SK-N-SH treated with all-trans-retinoic acid at 6 μM for 48 hours (cell line): ENCODE data around the gene CPHXL2.
A peak's percentile ranks its signal among the peaks of the same experiment; 100 is the strongest.

Source experiments
- ATAC-seq: fragments of 200-7000 bp; cut with Tn5 transposase; 3 replicates; pipeline ENCODE4 v1.9.1; 2020; ENCODE audit warnings: mild to moderate bottlenecking, moderate library complexity
- ARNTL ChIP-seq: fragments of 450-650 bp; formaldehyde crosslinking; IDR thresholded peaks from 2 replicates; pipeline ENCODE4 v1.5.0; 2020; ENCODE audit warnings: low read depth, mild to moderate bottlenecking, moderate library complexity, borderline replicate concordance
- CSDC2 ChIP-seq: fragments of 250-450 bp; sonication (Bioruptor Pico); IDR thresholded peaks from 2 replicates; pipeline ENCODE4 v1.5.0; 2020; ENCODE audit warnings: mild to moderate bottlenecking, moderate library complexity
- ESRRG ChIP-seq: fragments of 250-450 bp; sonication (Bioruptor Pico); IDR thresholded peaks from 2 replicates; pipeline ENCODE4 v1.6.1; 2021; ENCODE audit warnings: mild to moderate bottlenecking
- GLIS3 ChIP-seq: fragments of 250-450 bp; sonication (Bioruptor Pico); IDR thresholded peaks from 2 replicates; pipeline ENCODE4 v1.5.0; 2020; ENCODE audit warnings: mild to moderate bottlenecking, moderate library complexity
- ISL1 ChIP-seq: fragments of 250-450 bp; sonication (Bioruptor Pico); IDR thresholded peaks from 2 replicates; pipeline ENCODE4 v2.1.2; 2022; ENCODE audit warnings: mild to moderate bottlenecking, moderate library complexity
- OSR1 ChIP-seq: fragments of 250-450 bp; sonication (Bioruptor Pico); IDR thresholded peaks from 2 replicates; pipeline ENCODE4 v1.8.0; 2022; ENCODE audit warnings: moderate library complexity, mild to moderate bottlenecking, inconsistent platforms
- PPARA ChIP-seq: fragments of 250-450 bp; sonication (Bioruptor Pico); IDR thresholded peaks from 2 replicates; pipeline ENCODE4 v1.5.0; 2020; ENCODE audit warnings: mild to moderate bottlenecking, borderline replicate concordance
- SNAI2 ChIP-seq: fragments of 250-450 bp; sonication (Bioruptor Pico); IDR thresholded peaks from 2 replicates; pipeline ENCODE4 v1.5.0; 2020; ENCODE audit warnings: mild to moderate bottlenecking, moderate library complexity
- TCF4 ChIP-seq: fragments of 250-450 bp; sonication (Bioruptor Pico); IDR thresholded peaks from 2 replicates; pipeline ENCODE4 v1.8.0; 2021; ENCODE audit warnings: mild to moderate bottlenecking, moderate library complexity, borderline replicate concordance
- TOX ChIP-seq: fragments of 250-450 bp; sonication (Bioruptor Pico); IDR thresholded peaks from 2 replicates; pipeline ENCODE4 v1.8.0; 2021; ENCODE audit warnings: mild to moderate bottlenecking, moderate library complexity, borderline replicate concordance
- ZFP3 ChIP-seq: fragments of 250-450 bp; sonication (Bioruptor Pico); IDR thresholded peaks from 2 replicates; pipeline ENCODE4 v1.5.0; 2020; ENCODE audit warnings: mild to moderate bottlenecking, moderate library complexity
- ZFP30 ChIP-seq: fragments of 450-650 bp; formaldehyde crosslinking; IDR thresholded peaks from 2 replicates; pipeline ENCODE4 v1.5.0; 2022; ENCODE audit warnings: mild to moderate bottlenecking, moderate library complexity
- ZNF70 ChIP-seq: fragments of 450-650 bp; formaldehyde crosslinking; IDR thresholded peaks from 2 replicates; pipeline ENCODE4 v1.5.0; 2020; ENCODE audit warnings: mild to moderate bottlenecking, moderate library complexity
- ZNF8 ChIP-seq: fragments of 450-650 bp; formaldehyde crosslinking; IDR thresholded peaks from 2 replicates; pipeline ENCODE4 v1.5.0; 2020; ENCODE audit warnings: mild to moderate bottlenecking, moderate library complexity
- TF ChIP-seq, protein P1 (sequence below): fragments of 250-450 bp; sonication (Bioruptor Pico); IDR thresholded peaks from 2 replicates; pipeline ENCODE4 v1.5.0; 2020; ENCODE audit warnings: mild to moderate bottlenecking, moderate library complexity
- TF ChIP-seq, protein P2 (sequence below): fragments of 250-450 bp; sonication (Bioruptor Pico); IDR thresholded peaks from 2 replicates; pipeline ENCODE4 v1.8.0; 2020; ENCODE audit warnings: mild to moderate bottlenecking, moderate library complexity, borderline replicate concordance
- TF ChIP-seq, protein P3 (sequence below): fragments of 250-450 bp; sonication (Bioruptor Pico); IDR thresholded peaks from 2 replicates; pipeline ENCODE4 v1.5.1; 2020; ENCODE audit warnings: low read depth, mild to moderate bottlenecking, moderate library complexity
- TF ChIP-seq, protein P4 (sequence below): fragments of 250-450 bp; sonication (Bioruptor Pico); IDR thresholded peaks from 2 replicates; pipeline ENCODE4 v1.5.1; 2021; ENCODE audit warnings: mild to moderate bottlenecking, moderate library complexity

CPHXL2 gene

DNA sequence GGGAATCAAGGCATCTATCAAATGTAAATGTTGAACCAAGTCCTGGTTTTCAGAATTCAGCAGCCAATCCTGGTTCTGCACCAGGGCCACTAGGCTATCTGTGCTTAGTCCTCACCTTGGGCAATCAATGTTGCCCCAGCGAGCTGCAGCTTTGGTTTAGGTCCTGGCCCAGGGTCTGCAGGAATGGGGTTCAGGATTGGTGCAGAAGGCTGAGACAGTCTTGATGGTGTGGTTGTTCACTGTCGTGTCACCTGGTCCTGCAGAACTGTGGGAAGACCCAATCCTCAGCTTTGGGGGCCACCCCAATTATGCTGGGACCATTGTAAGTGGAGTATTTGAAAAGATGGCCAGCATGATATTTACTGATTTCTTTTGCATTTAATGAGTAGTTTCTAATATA, 18.6 kb downstream of the CPHXL2 start (continued):
- TF ChIP-seq, protein P1, sequence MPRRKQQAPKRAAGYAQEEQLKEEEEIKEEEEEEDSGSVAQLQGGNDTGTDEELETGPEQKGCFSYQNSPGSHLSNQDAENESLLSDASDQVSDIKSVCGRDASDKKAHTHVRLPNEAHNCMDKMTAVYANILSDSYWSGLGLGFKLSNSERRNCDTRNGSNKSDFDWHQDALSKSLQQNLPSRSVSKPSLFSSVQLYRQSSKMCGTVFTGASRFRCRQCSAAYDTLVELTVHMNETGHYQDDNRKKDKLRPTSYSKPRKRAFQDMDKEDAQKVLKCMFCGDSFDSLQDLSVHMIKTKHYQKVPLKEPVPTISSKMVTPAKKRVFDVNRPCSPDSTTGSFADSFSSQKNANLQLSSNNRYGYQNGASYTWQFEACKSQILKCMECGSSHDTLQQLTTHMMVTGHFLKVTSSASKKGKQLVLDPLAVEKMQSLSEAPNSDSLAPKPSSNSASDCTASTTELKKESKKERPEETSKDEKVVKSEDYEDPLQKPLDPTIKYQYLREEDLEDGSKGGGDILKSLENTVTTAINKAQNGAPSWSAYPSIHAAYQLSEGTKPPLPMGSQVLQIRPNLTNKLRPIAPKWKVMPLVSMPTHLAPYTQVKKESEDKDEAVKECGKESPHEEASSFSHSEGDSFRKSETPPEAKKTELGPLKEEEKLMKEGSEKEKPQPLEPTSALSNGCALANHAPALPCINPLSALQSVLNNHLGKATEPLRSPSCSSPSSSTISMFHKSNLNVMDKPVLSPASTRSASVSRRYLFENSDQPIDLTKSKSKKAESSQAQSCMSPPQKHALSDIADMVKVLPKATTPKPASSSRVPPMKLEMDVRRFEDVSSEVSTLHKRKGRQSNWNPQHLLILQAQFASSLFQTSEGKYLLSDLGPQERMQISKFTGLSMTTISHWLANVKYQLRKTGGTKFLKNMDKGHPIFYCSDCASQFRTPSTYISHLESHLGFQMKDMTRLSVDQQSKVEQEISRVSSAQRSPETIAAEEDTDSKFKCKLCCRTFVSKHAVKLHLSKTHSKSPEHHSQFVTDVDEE (CRISPR knock-in tag) = no peak
- TF ChIP-seq TOX (CRISPR knock-in tag) (no peak), TCF4 (no peak), ZNF70 (no peak)

DNA sequence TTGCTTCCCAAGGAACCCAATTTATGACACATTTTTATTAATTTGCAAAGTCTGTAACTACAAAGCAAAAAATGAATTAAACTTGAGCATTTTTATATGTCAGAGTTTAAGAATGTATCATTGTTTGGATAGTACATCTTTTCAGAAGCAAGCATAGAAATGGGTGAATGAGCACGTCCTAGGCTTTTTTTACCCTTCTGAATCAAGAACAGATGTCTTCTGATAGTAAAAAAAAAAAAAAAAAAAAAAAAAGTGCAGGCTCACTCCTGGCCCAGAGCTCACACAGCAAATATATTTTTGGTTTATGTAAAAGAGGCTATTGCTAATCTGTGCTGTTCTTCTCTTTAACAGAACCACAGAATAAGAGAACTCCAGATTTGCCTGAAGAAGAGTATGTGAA, 22.9 kb downstream of the CPHXL2 start:
- TF ChIP-seq GLIS3 = no peak
- no peak for TF ChIP-seq ARNTL (CRISPR knock-in tag)
- TF ChIP-seq ZFP3 (CRISPR knock-in tag) = no peak
- TF ChIP-seq, protein P2, sequence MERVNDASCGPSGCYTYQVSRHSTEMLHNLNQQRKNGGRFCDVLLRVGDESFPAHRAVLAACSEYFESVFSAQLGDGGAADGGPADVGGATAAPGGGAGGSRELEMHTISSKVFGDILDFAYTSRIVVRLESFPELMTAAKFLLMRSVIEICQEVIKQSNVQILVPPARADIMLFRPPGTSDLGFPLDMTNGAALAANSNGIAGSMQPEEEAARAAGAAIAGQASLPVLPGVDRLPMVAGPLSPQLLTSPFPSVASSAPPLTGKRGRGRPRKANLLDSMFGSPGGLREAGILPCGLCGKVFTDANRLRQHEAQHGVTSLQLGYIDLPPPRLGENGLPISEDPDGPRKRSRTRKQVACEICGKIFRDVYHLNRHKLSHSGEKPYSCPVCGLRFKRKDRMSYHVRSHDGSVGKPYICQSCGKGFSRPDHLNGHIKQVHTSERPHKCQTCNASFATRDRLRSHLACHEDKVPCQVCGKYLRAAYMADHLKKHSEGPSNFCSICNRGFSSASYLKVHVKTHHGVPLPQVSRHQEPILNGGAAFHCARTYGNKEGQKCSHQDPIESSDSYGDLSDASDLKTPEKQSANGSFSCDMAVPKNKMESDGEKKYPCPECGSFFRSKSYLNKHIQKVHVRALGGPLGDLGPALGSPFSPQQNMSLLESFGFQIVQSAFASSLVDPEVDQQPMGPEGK (CRISPR knock-in tag) = no peak
- no peak for TF ChIP-seq TCF4
- ATAC-seq = peak; percentile 75

DNA sequence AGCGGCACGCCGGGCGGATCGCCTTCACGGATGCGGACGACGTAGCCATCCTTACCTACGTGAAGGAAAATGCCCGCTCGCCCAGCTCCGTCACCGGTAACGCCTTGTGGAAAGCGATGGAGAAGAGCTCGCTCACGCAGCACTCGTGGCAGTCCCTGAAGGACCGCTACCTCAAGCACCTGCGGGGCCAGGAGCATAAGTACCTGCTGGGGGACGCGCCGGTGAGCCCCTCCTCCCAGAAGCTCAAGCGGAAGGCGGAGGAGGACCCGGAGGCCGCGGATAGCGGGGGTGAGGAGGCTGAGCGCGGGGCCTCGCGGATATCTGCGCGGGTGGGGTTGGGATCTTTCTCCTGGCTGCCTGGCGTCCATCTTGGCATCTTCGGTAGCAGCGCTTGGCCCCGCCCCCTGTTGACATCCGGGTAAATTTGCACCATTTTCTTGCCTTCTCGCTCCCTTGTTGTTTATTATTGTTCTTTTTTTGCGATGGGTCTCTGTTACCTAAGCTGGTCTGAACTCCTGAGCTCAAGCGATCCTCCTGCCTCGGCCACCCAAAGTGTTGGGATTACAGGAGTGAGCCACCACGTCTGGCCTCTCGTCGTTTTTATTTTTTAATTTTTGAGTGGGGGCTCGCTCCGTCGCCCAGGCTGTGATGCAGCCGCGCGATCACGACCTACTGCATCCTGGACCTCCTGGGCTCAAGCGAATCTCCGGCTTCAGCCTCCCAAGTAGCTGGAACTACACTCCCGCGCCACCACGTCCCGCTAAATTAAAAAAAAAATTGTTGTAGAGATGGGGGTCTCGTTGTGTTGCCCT, 28.3 kb downstream of the CPHXL2 start:
- TF ChIP-seq SNAI2 = no peak
- TF ChIP-seq, protein P2 (CRISPR knock-in tag) = no peak
- TF ChIP-seq, protein P3, sequence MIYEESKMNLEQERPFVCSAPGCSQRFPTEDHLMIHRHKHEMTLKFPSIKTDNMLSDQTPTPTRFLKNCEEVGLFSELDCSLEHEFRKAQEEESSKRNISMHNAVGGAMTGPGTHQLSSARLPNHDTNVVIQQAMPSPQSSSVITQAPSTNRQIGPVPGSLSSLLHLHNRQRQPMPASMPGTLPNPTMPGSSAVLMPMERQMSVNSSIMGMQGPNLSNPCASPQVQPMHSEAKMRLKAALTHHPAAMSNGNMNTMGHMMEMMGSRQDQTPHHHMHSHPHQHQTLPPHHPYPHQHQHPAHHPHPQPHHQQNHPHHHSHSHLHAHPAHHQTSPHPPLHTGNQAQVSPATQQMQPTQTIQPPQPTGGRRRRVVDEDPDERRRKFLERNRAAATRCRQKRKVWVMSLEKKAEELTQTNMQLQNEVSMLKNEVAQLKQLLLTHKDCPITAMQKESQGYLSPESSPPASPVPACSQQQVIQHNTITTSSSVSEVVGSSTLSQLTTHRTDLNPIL (CRISPR knock-in tag) = no peak
- TF ChIP-seq ISL1 (CRISPR knock-in tag) = no peak
- TF ChIP-seq PPARA (CRISPR knock-in tag) = no peak
- no peak for TF ChIP-seq CSDC2
- TF ChIP-seq ZNF70 = no peak
- TF ChIP-seq ESRRG = no peak
- no peak for TF ChIP-seq ZNF8 (CRISPR knock-in tag)
- TF ChIP-seq GLIS3 = no peak
- TF ChIP-seq OSR1 = no peak
- no peak for TF ChIP-seq ZFP30 (CRISPR knock-in tag)
- no peak for TF ChIP-seq TCF4
- TF ChIP-seq TOX (CRISPR knock-in tag) = no peak
- ATAC-seq = peak; percentile 70

DNA sequence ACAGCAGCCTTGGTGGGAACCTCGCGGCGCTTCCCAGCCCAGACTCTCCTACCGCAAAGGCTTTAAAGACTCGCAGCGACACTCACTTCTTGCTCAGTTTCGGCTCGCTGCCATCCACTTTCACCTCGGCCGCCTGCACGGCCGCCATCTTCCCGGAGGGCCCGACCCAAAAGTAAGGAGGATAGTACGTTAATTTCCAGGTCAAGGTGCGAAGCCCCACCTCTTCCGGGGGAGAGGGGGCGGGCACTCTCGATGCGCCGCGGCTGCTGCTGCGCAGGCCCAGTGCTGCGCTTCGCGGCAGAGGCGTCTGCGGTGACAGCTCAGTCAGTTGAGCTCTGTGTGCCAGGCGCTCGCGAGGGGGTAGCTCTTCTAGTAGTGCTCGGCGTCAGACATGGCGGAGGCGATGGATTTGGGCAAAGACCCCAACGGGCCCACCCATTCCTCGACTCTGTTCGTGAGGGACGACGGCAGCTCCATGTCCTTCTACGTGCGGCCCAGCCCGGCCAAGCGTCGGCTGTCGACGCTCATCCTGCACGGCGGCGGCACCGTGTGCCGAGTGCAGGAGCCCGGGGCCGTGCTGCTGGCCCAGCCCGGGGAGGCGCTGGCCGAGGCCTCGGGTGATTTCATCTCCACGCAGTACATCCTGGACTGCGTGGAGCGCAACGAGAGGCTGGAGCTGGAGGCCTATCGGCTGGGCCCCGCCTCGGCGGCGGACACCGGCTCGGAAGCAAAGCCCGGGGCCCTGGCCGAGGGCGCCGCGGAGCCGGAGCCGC, 29.1 kb downstream of the CPHXL2 start, which contains the start of the genes KARS1 and TERF2IP:
Gene KARS1 (minus strand): TSS at position 174 of the 773 bp plus-strand sequence. CDS start 26 bp downstream, at position 148.
Gene TERF2IP (plus strand): TSS at position 282 of the 773 bp plus-strand sequence. CDS start 110 bp downstream, at position 392.
- ATAC-seq = peak; percentile 94
- no peak for TF ChIP-seq ISL1 (CRISPR knock-in tag)
- no peak for TF ChIP-seq ZFP30 (CRISPR knock-in tag)
- TF ChIP-seq, protein P3 (CRISPR knock-in tag) = no peak
- TF ChIP-seq PPARA (CRISPR knock-in tag) = no peak
- TF ChIP-seq, protein P2 (CRISPR knock-in tag) = no peak
- TF ChIP-seq, protein P4, sequence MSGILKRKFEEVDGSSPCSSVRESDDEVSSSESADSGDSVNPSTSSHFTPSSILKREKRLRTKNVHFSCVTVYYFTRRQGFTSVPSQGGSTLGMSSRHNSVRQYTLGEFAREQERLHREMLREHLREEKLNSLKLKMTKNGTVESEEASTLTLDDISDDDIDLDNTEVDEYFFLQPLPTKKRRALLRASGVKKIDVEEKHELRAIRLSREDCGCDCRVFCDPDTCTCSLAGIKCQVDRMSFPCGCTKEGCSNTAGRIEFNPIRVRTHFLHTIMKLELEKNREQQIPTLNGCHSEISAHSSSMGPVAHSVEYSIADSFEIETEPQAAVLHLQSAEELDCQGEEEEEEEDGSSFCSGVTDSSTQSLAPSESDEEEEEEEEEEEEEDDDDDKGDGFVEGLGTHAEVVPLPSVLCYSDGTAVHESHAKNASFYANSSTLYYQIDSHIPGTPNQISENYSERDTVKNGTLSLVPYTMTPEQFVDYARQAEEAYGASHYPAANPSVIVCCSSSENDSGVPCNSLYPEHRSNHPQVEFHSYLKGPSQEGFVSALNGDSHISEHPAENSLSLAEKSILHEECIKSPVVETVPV = no peak
- TF ChIP-seq ZFP3 (CRISPR knock-in tag) = no peak
- no peak for TF ChIP-seq OSR1
- TF ChIP-seq ZNF8 (CRISPR knock-in tag) = no peak
- no peak for TF ChIP-seq SNAI2
- no peak for TF ChIP-seq ARNTL (CRISPR knock-in tag)
- 0 out of 2 replicates have a peak, but pooled peaks have one; percentile 53 for TF ChIP-seq GLIS3
- TF ChIP-seq ZNF70 = peak; percentile 95
